OCI-LY1 (cell line): ENCODE data around the gene HMCN2.

Experiments
- EZH2 ChIP-seq: fragments of 200-600 bp; sonication (generic), shearing (Covaris generic); IDR thresholded peaks from 2 replicates; pipeline ENCODE4 v1.8.0; 2017; ENCODE audit warnings: borderline replicate concordance, mixed run types, mild to moderate bottlenecking, antibody characterized with exemption, low read length, moderate library complexity, mixed read lengths
- TF ChIP-seq, protein P1 (sequence below): fragments of 200-600 bp; sonication (generic), shearing (Covaris generic); IDR thresholded peaks from 2 replicates; pipeline ENCODE4 v1.5.1; 2017; ENCODE audit warnings: mild to moderate bottlenecking, antibody characterized with exemption, low read length, moderate library complexity, mixed read lengths

DNA sequence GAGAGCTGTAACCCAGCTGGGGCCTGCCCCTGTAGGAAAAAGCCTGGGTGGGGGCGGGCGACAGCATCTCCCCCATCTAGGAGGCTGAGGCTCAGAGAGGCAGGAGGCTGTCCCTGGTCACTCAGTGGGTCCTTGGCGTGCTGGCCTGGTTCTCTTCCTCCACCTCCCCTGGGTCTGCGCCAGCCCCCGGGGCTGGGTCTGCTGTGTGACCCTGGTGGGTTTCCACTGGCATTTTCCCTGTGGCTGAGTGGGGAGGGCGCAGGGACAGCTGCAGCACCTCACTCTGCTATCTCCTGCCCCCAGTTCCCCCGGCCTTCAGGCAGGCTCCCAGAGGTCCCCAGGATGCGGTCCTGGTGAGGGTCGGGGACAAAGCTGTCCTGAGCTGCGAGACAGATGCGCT, 119.7 kb downstream of the HMCN2 start:
- TF ChIP-seq, protein P1, sequence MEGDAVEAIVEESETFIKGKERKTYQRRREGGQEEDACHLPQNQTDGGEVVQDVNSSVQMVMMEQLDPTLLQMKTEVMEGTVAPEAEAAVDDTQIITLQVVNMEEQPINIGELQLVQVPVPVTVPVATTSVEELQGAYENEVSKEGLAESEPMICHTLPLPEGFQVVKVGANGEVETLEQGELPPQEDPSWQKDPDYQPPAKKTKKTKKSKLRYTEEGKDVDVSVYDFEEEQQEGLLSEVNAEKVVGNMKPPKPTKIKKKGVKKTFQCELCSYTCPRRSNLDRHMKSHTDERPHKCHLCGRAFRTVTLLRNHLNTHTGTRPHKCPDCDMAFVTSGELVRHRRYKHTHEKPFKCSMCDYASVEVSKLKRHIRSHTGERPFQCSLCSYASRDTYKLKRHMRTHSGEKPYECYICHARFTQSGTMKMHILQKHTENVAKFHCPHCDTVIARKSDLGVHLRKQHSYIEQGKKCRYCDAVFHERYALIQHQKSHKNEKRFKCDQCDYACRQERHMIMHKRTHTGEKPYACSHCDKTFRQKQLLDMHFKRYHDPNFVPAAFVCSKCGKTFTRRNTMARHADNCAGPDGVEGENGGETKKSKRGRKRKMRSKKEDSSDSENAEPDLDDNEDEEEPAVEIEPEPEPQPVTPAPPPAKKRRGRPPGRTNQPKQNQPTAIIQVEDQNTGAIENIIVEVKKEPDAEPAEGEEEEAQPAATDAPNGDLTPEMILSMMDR, result no peak
- no peak for TF ChIP-seq EZH2
